SK-N-SH treated with all-trans-retinoic acid at 6 μM for 48 hours (cell line): ENCODE data around the gene GFRA1.

Experiments used
- ATAC-seq: fragments of 200-7000 bp; cut with Tn5 transposase; 3 replicates; pipeline ENCODE4 v1.9.1; 2020; ENCODE audit warnings: mild to moderate bottlenecking, moderate library complexity
- ARNTL ChIP-seq: fragments of 450-650 bp; formaldehyde crosslinking; IDR thresholded peaks from 2 replicates; pipeline ENCODE4 v1.5.0; 2020; ENCODE audit warnings: low read depth, mild to moderate bottlenecking, moderate library complexity, borderline replicate concordance
- BACH2 ChIP-seq: fragments of 250-450 bp; sonication (Bioruptor Pico); IDR thresholded peaks from 2 replicates; pipeline ENCODE4 v1.9.0; 2021; ENCODE audit warnings: mild to moderate bottlenecking, borderline replicate concordance
- CREB5 ChIP-seq: fragments of 250-450 bp; sonication (Bioruptor Pico); IDR thresholded peaks from 2 replicates; pipeline ENCODE4 v1.5.1; 2020; ENCODE audit warnings: low read depth, mild to moderate bottlenecking, moderate library complexity
- CSDC2 ChIP-seq: fragments of 250-450 bp; sonication (Bioruptor Pico); IDR thresholded peaks from 2 replicates; pipeline ENCODE4 v1.5.0; 2020; ENCODE audit warnings: mild to moderate bottlenecking, moderate library complexity
- CSRNP3 ChIP-seq: fragments of 250-450 bp; sonication (Bioruptor Pico); IDR thresholded peaks from 2 replicates; pipeline ENCODE4 v1.5.1; 2021; ENCODE audit warnings: mild to moderate bottlenecking, moderate library complexity
- ESRRG ChIP-seq: fragments of 250-450 bp; sonication (Bioruptor Pico); IDR thresholded peaks from 2 replicates; pipeline ENCODE4 v1.6.1; 2021; ENCODE audit warnings: mild to moderate bottlenecking
- GLIS3 ChIP-seq: fragments of 250-450 bp; sonication (Bioruptor Pico); IDR thresholded peaks from 2 replicates; pipeline ENCODE4 v1.5.0; 2020; ENCODE audit warnings: mild to moderate bottlenecking, moderate library complexity
- ISL1 ChIP-seq: fragments of 250-450 bp; sonication (Bioruptor Pico); IDR thresholded peaks from 2 replicates; pipeline ENCODE4 v2.1.2; 2022; ENCODE audit warnings: mild to moderate bottlenecking, moderate library complexity
- OSR1 ChIP-seq: fragments of 250-450 bp; sonication (Bioruptor Pico); IDR thresholded peaks from 2 replicates; pipeline ENCODE4 v1.8.0; 2022; ENCODE audit warnings: moderate library complexity, mild to moderate bottlenecking, inconsistent platforms
- PATZ1 ChIP-seq: fragments of 250-450 bp; sonication (Bioruptor Pico); IDR thresholded peaks from 2 replicates; pipeline ENCODE4 v1.8.0; 2020; ENCODE audit warnings: mild to moderate bottlenecking, moderate library complexity, borderline replicate concordance
- PPARA ChIP-seq: fragments of 250-450 bp; sonication (Bioruptor Pico); IDR thresholded peaks from 2 replicates; pipeline ENCODE4 v1.5.0; 2020; ENCODE audit warnings: mild to moderate bottlenecking, borderline replicate concordance
- RARB ChIP-seq: fragments of 250-450 bp; sonication (Bioruptor Pico); IDR thresholded peaks from 2 replicates; pipeline ENCODE4 v1.8.0; 2021; ENCODE audit warnings: mild to moderate bottlenecking, moderate library complexity
- SNAI2 ChIP-seq: fragments of 250-450 bp; sonication (Bioruptor Pico); IDR thresholded peaks from 2 replicates; pipeline ENCODE4 v1.5.0; 2020; ENCODE audit warnings: mild to moderate bottlenecking, moderate library complexity
- TCF4 ChIP-seq: fragments of 250-450 bp; sonication (Bioruptor Pico); IDR thresholded peaks from 2 replicates; pipeline ENCODE4 v1.8.0; 2021; ENCODE audit warnings: mild to moderate bottlenecking, moderate library complexity, borderline replicate concordance
- TOX ChIP-seq: fragments of 250-450 bp; sonication (Bioruptor Pico); IDR thresholded peaks from 2 replicates; pipeline ENCODE4 v1.8.0; 2021; ENCODE audit warnings: mild to moderate bottlenecking, moderate library complexity, borderline replicate concordance
- TSHZ2 ChIP-seq: fragments of 250-450 bp; sonication (Bioruptor Pico); IDR thresholded peaks from 2 replicates; pipeline ENCODE4 v1.5.0; 2020; ENCODE audit warnings: mild to moderate bottlenecking, moderate library complexity
- ZC3H10 ChIP-seq: fragments of 250-450 bp; sonication (Bioruptor Pico); IDR thresholded peaks from 2 replicates; pipeline ENCODE4 v1.5.1; 2021; ENCODE audit warnings: mild to moderate bottlenecking, moderate library complexity
- ZFP3 ChIP-seq: fragments of 250-450 bp; sonication (Bioruptor Pico); IDR thresholded peaks from 2 replicates; pipeline ENCODE4 v1.5.0; 2020; ENCODE audit warnings: mild to moderate bottlenecking, moderate library complexity
- ZFP30 ChIP-seq: fragments of 450-650 bp; formaldehyde crosslinking; IDR thresholded peaks from 2 replicates; pipeline ENCODE4 v1.5.0; 2022; ENCODE audit warnings: mild to moderate bottlenecking, moderate library complexity
- ZNF565 ChIP-seq: fragments of 450-650 bp; formaldehyde crosslinking; conservative IDR thresholded peaks from 2 replicates; pipeline ENCODE4 v1.5.0; 2020; ENCODE audit warnings: low read depth, mild to moderate bottlenecking, moderate library complexity
- ZNF70 ChIP-seq: fragments of 450-650 bp; formaldehyde crosslinking; IDR thresholded peaks from 2 replicates; pipeline ENCODE4 v1.5.0; 2020; ENCODE audit warnings: mild to moderate bottlenecking, moderate library complexity
- ZNF8 ChIP-seq: fragments of 450-650 bp; formaldehyde crosslinking; IDR thresholded peaks from 2 replicates; pipeline ENCODE4 v1.5.0; 2020; ENCODE audit warnings: mild to moderate bottlenecking, moderate library complexity

GFRA1 gene

GRCh38 chr10:116159197-116159596 lies 113.8 kb downstream of the GFRA1 start:
- ATAC-seq: no peak
- TF ChIP-seq PATZ1 (CRISPR knock-in tag): no peak
- TF ChIP-seq SNAI2 (CRISPR knock-in tag): no peak
- no peak for TF ChIP-seq ZC3H10 (CRISPR knock-in tag)
- TF ChIP-seq ARNTL (CRISPR knock-in tag): no peak
- no peak for TF ChIP-seq BACH2 (CRISPR knock-in tag)
- TF ChIP-seq ZNF70 (CRISPR knock-in tag): no peak
- TF ChIP-seq RARB: no peak
- TF ChIP-seq CSRNP3 (CRISPR knock-in tag): no peak
- no peak for TF ChIP-seq ISL1 (CRISPR knock-in tag)
- TF ChIP-seq ESRRG (CRISPR knock-in tag): no peak
- no peak for TF ChIP-seq TOX (CRISPR knock-in tag)
- no peak for TF ChIP-seq TSHZ2
- TF ChIP-seq ZNF8: no peak
- TF ChIP-seq GLIS3 (CRISPR knock-in tag): no peak
- no peak for TF ChIP-seq TCF4 (CRISPR knock-in tag)

- ATAC-seq: no peak
- TF ChIP-seq ZC3H10 (CRISPR knock-in tag) (no peak), CSRNP3 (CRISPR knock-in tag) (no peak), ZFP30 (CRISPR knock-in tag) (no peak), TOX (CRISPR knock-in tag) (no peak), ZNF70 (CRISPR knock-in tag) (no peak), ZFP3 (CRISPR knock-in tag) (no peak), PPARA (CRISPR knock-in tag) (no peak), GLIS3 (CRISPR knock-in tag) (no peak), TSHZ2 (no peak), ZNF8 (no peak), CSDC2 (CRISPR knock-in tag) (no peak), ISL1 (CRISPR knock-in tag) (no peak), ZNF565 (CRISPR knock-in tag) (no peak), RARB (no peak), TCF4 (CRISPR knock-in tag) (no peak), OSR1 (CRISPR knock-in tag) (no peak), BACH2 (CRISPR knock-in tag) (no peak), CREB5 (CRISPR knock-in tag) (no peak)
These were observed 115.0 kb downstream of the GFRA1 start for GRCh38 chr10:116158036-116158435.
